HK-2 (cell line): Measurements from ENCODE around the gene LEKR1.

Source experiments
- DNase-seq: peaks from one replicate; pipeline ENCODE4 v3.0.0-alpha.2; 2018; ENCODE audit not compliant: unreplicated experiment

The LEKR1 gene

GRCh38 chr3:156978481-156978961 is 152.4 kb downstream of the LEKR1 start:
- no peak for DNase-seq

GRCh38 chr3:156981005-156981404 is 154.9 kb downstream of the LEKR1 start:
- no peak for DNase-seq

- DNase-seq = no peak
These were observed 157.4 kb downstream of the LEKR1 start for GRCh38 chr3:156983559-156983958.

- DNase-seq = no peak
These were observed 159.6 kb downstream of the LEKR1 start for GRCh38 chr3:156985711-156986110.

GRCh38 chr3:156987946-156988345 is 161.8 kb downstream of the LEKR1 start:
- no peak for DNase-seq

GRCh38 chr3:156997351-156997750 is 171.2 kb downstream of the LEKR1 start:
- no peak for DNase-seq

- DNase-seq = no peak
These were observed 175.2 kb downstream of the LEKR1 start for GRCh38 chr3:157001221-157001957.

- no peak for DNase-seq
These were observed 195.5 kb downstream of the LEKR1 start for GRCh38 chr3:157021679-157022078.

- no peak for DNase-seq
These were observed 197.1 kb downstream of the LEKR1 start for GRCh38 chr3:157023226-157023625.

- DNase-seq = no peak
These were observed 199.9 kb downstream of the LEKR1 start for GRCh38 chr3:157026091-157026490.

- DNase-seq = no peak
These were observed 201.9 kb downstream of the LEKR1 start for GRCh38 chr3:157027861-157028745.

GRCh38 chr3:157029365-157029790 is 203.2 kb downstream of the LEKR1 start:
- no peak for DNase-seq

GRCh38 chr3:157030712-157031111 is 204.6 kb downstream of the LEKR1 start:
- no peak for DNase-seq

GRCh38 chr3:157033001-157033400 is 206.8 kb downstream of the LEKR1 start:
- no peak for DNase-seq

- DNase-seq = no peak
These were observed 214.3 kb downstream of the LEKR1 start for GRCh38 chr3:157040456-157040855.

- DNase-seq = no peak
These were observed 216.1 kb downstream of the LEKR1 start for GRCh38 chr3:157042226-157042625.

GRCh38 chr3:157043771-157044170 is 217.6 kb downstream of the LEKR1 start:
- no peak for DNase-seq

GRCh38 chr3:157045238-157045850 is 219.2 kb downstream of the LEKR1 start:
- DNase-seq = no peak

- DNase-seq = no peak
These were observed 220.4 kb downstream of the LEKR1 start for GRCh38 chr3:157046520-157046919.

- DNase-seq = no peak
These were observed 224.9 kb downstream of the LEKR1 start for GRCh38 chr3:157051055-157051454.

- DNase-seq = no peak
These were observed 225.4 kb downstream of the LEKR1 start for GRCh38 chr3:157051591-157051990.

GRCh38 chr3:157056035-157056434 is 229.9 kb downstream of the LEKR1 start:
- no peak for DNase-seq
